Activated gamma-delta T cell treated with anti-CD3 and anti-CD28 coated beads, Interleukin-2, amount 50 U/mL, for 16 hours (primary cell): ENCODE data around the gene VCL.

Source experiments
- DNase-seq: peaks from one replicate; pipeline ENCODE4 v3.0.0-alpha.2; 2020; ENCODE audit warnings: low read depth

The VCL gene

DNA sequence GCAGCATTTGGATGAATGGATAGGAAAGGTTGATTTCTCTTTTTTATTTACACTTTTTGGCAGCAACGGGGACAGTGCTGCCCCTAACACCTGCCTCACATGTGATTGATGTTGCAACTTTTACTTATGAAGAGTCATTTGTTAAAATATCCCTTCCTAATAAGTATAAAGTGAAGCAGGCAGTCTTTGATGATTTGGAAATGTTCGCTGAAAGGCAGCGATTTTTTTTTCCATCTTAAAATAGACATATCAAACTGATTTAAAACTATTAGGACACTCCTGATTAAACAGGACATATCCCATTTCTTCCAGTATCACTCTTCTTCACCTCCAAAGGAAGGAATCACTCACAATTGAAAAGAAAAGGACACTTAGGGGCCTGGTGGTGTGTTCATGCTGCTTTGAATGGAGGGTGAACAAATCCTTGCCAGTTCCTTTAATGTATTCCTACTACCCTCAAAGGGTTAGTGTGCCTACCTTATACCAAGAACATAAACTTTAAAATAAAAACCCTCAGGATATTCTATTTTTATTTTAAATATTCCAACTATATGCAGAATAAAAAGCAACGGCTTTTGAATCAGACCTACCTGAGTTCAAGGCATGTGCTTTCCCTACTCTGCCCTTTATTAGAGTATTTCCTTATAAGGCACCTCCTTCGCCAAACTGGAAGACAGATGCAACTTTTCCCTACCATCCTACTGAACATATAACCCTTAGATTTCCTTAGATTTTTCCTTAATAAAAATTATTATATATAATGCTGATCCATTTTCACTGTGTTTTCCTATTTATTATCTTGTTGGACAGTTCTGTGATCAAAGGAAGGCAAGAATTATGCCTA is 154.2 kb downstream of the VCL start:
- DNase-seq = no peak

DNA sequence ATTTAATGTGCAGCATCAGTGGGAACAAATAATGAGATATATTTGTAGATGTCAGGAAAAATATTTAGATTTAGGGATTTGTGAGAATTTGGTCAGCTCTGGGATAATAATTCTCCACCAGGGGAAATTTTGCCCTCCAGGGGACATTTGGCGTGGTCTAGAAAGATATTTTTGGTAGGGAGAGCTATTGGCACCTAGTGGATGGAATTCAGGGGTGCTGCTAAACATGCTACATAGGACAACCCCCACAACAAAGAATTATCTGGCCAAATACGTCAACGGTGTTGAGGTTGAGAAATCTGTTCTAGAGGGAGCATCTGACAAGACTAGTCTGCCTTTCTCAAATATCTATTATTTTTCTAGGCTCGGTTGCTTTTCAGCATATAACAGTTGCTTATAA is 155.2 kb downstream of the VCL start:
- no peak for DNase-seq

DNA sequence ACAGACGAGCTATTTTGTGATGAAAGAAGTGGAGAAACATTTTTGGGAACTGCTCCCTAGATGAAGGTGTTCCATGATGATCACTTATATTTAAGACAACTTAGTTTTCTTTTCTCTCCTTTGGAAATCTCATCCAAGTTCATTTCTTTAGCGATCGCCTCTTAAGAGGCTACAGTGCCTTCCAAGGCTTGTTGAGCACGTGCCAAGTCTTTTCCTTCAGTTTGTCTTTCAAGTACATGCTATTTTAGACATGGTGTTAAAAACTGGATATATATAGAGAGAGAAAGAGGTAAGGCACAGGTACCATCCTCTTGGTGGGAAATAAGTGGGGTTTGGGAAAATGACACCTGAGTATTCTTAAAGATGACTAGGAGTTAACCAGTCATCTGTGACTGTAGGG is 155.8 kb downstream of the VCL start:
- no peak for DNase-seq

DNA sequence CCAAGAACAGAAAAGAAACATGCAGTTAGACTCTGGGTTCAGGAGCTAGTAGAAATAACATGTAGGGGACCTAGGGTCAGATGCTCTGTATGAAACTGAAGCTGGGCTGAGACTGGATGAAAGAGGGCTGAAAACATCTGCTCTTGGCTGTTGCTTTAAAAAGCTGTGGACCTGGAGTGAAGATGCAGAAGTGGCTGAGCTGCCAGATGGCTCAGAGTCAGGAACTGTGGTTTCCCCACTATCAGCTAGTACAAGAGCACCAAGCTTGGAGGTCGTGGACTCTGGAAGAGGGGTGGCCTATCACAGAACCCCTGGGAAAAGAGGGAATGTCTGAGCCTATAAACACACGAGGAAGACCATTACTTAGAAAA is 159.0 kb downstream of the VCL start:
- no peak for DNase-seq

DNA sequence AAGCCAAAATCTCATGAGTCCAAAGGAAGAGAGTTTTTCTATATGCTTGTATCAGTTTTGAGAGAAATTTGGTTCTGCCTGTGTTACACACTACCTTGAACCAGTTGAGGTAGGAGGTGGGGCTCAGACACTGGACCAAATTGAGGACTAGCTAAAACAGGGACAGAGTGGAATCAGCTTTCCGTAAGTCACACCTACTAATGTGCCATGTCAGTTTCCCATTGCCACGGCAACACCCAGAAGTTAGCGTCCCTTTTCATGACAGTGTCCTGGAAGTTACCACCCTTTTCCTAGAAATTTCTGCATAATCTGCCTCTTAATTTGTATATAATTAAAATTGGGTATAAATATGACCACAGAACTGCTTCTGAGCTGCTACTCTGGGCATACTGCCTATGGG is 162.1 kb downstream of the VCL start:
- DNase-seq = no peak

DNA sequence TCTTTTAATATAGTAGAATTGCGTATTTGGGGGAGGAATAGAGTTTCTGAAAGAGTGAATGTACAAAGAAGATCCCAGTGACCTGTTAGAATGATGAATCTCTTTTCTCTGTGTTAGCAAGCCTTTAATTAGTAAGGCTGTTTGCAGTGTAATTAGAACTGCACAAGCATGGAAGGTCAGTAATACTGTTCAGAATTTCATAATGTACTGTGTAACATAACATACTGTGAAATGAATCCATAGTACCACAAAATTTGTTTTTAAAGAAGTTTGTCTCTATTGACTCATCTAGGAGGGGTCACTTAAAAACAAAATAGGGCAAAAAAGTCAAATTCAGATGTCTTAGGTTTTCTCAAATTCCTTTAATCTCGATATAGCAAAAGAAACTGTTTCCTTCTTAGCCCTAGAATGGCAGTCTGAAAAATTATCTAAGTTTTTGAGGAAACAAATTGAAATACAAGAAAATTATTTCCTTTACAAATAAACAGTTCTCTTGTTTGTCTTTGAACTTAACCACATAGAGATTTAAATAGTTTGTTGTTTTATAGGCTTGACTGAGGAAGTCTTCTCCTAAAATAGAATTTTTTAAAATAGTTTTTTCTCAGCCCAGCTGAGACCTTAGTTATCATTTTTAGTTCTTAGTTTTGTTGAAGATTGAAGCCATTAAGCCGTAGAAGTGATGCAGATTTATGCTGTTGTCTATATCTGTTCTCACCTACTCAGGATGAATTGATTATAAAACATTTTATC is 165.6 kb downstream of the VCL start:
- DNase-seq = no peak

DNA sequence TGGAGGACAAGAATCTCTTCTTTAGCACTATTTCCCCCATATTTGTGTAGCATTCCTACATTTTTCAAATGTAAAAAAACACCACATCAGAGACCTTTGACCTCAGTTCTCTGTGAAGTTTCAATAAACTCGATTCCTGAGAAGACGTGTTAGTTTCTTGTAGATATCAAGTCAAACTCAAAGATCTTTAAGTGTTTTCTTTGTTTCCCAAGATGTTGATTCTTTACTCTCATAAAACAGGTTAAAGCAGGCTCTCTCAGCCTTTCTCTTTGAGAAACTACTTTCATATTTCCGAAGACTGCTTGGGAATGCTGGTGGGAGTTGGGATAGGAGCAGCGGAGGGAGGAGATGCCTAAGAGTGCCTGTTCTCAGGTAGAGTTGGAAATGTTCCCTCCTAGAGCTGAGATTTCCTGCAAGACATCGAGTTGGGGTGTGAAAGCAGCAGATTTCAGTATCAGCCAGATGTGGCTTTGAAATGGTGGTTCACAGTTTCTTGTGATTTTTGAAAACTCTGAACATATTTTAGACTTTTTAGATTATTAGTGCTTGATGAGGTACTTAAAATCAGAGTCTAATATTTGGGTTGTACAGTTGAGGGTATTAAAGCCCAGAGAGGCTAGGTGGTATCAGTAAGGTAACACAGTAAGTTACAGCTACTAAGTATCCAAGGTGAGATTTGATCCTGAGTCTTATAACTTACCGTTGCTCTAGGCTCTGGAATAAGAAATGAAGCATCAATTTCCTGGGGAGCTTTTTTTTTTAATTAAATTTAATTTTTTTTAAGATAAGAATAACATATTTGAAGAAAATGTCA is 167.0 kb downstream of the VCL start:
- DNase-seq = no peak

DNA sequence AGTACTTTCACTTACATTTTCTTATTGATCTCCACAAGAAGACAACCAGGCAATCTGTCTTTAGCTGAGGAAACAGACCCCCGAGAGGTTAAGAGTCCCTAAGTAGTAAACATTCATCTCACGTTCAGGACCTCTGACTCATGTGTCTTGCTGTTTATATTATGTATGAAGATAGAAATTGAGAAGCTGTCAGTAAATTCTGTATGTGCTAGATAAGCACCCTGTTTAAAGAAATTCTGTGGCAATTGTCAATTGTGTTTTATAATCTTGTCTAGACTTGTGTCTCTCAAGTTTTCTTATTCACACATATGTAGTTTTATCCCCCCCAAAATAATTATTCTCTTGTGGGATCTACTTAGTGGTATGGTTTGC is 167.6 kb downstream of the VCL start:
- DNase-seq = no peak

DNA sequence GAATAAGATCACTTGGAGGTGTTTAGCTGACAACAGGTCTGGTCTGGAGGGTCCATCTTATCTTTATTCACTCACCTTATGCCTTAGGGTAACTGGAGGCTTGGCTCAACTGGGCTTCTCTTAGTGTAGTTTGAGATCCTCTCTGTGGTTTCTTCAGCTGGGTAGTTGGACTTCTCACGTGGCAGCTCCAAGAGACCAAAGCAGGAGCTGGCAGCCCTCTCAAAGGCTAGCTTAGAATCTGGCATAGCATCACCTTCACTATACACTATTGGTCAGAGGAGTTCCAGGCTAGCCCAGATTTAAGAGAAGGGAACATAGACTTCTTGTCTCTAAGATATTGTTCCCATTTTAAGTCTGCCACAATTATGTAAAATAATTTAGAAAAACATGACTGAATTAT is 169.5 kb downstream of the VCL start:
- DNase-seq = no peak
